ENCODE results near the gene TMEM200B. TPM values are rescaled to one million over a fixed set of nuclear protein-coding genes. Genes with fewer than 3 reads are reported as not detected.

The TMEM200B gene
- total RNA-seq, 1 experiment from 2014 or later, result 1.1 TPM

DNA sequence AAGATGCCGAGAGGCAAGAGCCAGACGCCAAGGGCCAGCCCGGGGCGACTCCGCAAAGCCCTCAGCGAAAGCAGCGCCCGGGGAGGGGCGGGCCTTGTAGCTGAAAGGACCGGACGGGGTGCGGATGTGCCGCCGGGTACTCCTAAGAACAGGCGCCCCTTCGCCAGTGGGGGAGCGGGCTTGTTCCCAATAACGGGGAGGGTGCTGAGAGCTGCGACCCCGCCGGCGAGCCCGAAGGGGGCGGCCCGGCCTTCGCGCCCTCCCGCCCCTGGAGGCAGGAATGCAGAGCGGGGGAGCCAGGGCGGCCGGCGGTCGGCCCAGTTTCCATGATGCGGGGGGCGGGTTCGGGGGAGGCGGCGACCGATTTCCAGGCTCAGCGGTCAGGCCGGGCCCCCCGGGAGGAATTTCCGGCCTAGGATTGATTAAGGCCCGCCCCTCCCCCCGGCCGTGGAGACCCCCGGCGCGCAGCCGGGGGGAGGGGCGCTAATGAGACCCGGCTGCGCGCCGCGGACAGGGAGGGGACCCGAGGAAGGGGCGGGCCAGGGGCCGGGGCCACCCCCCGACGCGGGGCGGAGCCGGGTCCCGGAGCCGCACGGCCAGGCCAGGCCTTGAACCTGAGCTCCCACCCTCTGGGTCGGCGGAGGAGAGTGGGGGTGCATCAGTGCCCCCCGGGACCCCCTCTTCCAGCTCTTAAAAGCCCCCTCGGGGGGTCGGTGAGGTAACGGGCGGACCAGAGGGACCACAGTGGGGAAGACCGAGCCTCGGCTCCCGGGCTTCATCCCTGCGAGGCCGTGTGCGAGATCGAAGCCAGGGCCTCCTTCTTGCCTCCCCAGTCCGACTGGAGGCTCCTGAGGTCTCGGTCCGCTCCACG is 898 bp upstream of the TMEM200B start:
- Histone ChIP-seq H3K27me3 (replicated peaks; ENCODE audit: insufficient read depth, low read depth, low read length, poor library complexity) (no peaks in the 10 kb centered on the region), H3K4me1 (ENCODE audit: insufficient read depth, low read length, poor library complexity, severe bottlenecking) (peaks cover 9% of the 10 kb centered on the region), H3K36me3 (ENCODE audit: insufficient read depth, low read length, poor library complexity, severe bottlenecking) (no peaks in the 10 kb centered on the region), H3K4me3 (ENCODE audit: low read depth, low read length, poor library complexity, severe bottlenecking) (peak overlapping the region; percentile 58), H3K27ac (ENCODE audit: low read depth, low read length, poor library complexity, severe bottlenecking) (peak overlapping the region; percentile 72), H3K9me3 (ENCODE audit: low read depth, low read length, poor library complexity, severe bottlenecking) (no peaks in the 10 kb centered on the region)
- BruUV-seq (replicated peaks), result no TSS peak
- DNase-seq (ENCODE audit: low spot score), result peak; percentile 81
- intact Hi-C loops (cut with micrococcal nuclease; ENCODE audit: unreplicated experiment), result loop anchor here (5.0 kb wide), 2 partner anchors 227 to 242 kb away; no protein-coding TSS in a partner anchor
- CTCF ChIA-PET, result interaction anchor here (0.6 to 1.6 kb wide), 3 partner anchors 16 to 243 kb away, joined by 3 to 7 read pairs (median 4); no protein-coding TSS in a partner anchor
- POLR2A ChIA-PET (ENCODE audit: low non-redundant PET), result interaction anchor here (0.5 to 1.0 kb wide), 3 partner anchors 16 to 55 kb away, joined by 3 to 4 read pairs (median 4); no protein-coding TSS in a partner anchor
- no peak for TF ChIP-seq EZH2 (IDR thresholded peaks at IDR 0.05; ENCODE audit: borderline replicate concordance, low read depth, low read length, poor library complexity, severe bottlenecking)
- TF ChIP-seq, protein P1, sequence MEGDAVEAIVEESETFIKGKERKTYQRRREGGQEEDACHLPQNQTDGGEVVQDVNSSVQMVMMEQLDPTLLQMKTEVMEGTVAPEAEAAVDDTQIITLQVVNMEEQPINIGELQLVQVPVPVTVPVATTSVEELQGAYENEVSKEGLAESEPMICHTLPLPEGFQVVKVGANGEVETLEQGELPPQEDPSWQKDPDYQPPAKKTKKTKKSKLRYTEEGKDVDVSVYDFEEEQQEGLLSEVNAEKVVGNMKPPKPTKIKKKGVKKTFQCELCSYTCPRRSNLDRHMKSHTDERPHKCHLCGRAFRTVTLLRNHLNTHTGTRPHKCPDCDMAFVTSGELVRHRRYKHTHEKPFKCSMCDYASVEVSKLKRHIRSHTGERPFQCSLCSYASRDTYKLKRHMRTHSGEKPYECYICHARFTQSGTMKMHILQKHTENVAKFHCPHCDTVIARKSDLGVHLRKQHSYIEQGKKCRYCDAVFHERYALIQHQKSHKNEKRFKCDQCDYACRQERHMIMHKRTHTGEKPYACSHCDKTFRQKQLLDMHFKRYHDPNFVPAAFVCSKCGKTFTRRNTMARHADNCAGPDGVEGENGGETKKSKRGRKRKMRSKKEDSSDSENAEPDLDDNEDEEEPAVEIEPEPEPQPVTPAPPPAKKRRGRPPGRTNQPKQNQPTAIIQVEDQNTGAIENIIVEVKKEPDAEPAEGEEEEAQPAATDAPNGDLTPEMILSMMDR (conservative IDR thresholded peaks at IDR 0.05; ENCODE audit: low read depth, low read length), result peak; percentile 56

DNA sequence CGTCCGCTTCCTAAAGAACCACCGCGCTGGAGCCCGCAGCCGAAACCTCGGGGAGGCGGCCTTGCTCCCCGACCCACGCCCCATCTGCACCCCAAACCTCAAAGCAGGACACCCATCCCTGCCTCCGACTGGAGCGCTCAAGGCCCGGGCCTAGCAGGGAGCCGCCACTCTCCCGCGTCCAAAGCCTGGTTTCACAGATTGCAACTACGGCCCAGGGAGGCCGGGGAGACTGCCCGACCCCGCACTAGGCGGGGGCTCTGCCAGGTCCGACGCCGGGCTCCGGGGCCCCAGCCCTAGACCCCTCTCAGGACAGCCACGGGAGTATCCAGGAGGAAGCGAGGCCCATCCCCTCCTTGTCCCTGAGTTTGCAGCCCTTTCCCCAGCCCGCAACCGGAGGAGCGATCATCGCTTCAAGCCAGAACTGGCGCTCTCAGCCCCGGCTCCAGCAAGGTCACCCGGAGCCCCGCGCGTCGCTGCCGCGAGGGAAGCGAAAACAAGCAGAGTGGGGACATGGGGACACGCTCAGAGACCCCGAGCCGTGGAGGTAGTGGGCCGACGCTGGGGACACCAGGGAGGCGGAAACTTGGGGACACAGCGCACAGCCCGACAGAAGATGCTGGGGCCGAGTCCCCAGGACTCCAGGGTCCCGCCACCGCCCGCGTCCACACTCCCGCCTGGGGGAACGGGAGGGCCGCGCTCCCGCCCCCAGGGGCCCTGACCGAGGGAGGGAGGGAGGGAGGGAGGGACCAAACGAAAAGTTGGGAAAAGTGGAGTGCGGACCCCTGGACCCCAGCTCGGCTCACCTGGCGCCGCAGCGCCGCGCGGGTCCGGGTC is 433 bp downstream of the TMEM200B start:
- CTCF ChIA-PET, result interaction anchor here (1.6 kb wide), 1 partner anchor 241 kb away, joined by 7 read pairs; no protein-coding TSS in a partner anchor
- BruUV-seq (replicated peaks), result no TSS peak
- H3K4me1 ChIP-seq (ENCODE audit: insufficient read depth, low read length, poor library complexity, severe bottlenecking), result peaks cover 9% of the 10 kb centered on the region
- H3K4me3 ChIP-seq (ENCODE audit: low read depth, low read length, poor library complexity, severe bottlenecking), result peak overlapping the region; percentile 58
- POLR2A ChIA-PET (ENCODE audit: low non-redundant PET), result no interaction called here
- no peaks in the 10 kb centered on the region for H3K9me3 ChIP-seq (ENCODE audit: low read depth, low read length, poor library complexity, severe bottlenecking)
- no peak for TF ChIP-seq EZH2 (IDR thresholded peaks at IDR 0.05; ENCODE audit: borderline replicate concordance, low read depth, low read length, poor library complexity, severe bottlenecking)
- TF ChIP-seq, protein P1 (conservative IDR thresholded peaks at IDR 0.05; ENCODE audit: low read depth, low read length), result no peak
- peaks cover 10% of the 10 kb centered on the region for H3K36me3 ChIP-seq (ENCODE audit: insufficient read depth, low read length, poor library complexity, severe bottlenecking)
- H3K27me3 ChIP-seq (replicated peaks; ENCODE audit: insufficient read depth, low read depth, low read length, poor library complexity), result no peaks in the 10 kb centered on the region
- DNase-seq (ENCODE audit: low spot score), result no peak
- no peak overlapping the region for H3K27ac ChIP-seq (ENCODE audit: low read depth, low read length, poor library complexity, severe bottlenecking)
- intact Hi-C loops (cut with micrococcal nuclease; ENCODE audit: unreplicated experiment), result loop anchor here (5.0 kb wide), 2 partner anchors 226 to 241 kb away; no protein-coding TSS in a partner anchor

DNA sequence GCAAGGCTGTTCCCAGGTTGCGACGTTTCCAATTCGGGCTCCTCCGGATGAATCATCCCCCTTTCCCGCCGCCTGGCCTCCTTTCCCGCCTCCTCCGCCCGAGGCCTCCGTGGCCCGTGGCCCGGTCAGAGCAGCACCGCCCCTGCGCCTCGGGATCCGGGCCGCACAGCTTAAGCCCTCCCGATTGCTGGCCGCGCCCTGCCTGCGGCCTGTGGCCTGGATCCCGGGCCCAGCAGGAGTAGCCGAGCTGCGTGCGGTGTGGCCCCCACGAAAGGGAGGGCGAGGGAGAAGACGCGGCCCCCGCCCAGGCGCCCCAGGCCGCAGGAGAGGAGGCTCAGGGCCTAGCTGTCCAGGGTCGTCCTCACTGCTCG is 1.0 kb downstream of the TMEM200B start:
- TF ChIP-seq, protein P1 (conservative IDR thresholded peaks at IDR 0.05; ENCODE audit: low read depth, low read length), result no peak
- TF ChIP-seq EZH2 (IDR thresholded peaks at IDR 0.05; ENCODE audit: borderline replicate concordance, low read depth, low read length, poor library complexity, severe bottlenecking), result no peak
- Histone ChIP-seq H3K36me3 (ENCODE audit: insufficient read depth, low read length, poor library complexity, severe bottlenecking) (peaks cover 14% of the 10 kb centered on the region), H3K4me3 (ENCODE audit: low read depth, low read length, poor library complexity, severe bottlenecking) (peak overlapping the region; percentile 50), H3K4me1 (ENCODE audit: insufficient read depth, low read length, poor library complexity, severe bottlenecking) (peaks cover 9% of the 10 kb centered on the region), H3K27ac (ENCODE audit: low read depth, low read length, poor library complexity, severe bottlenecking) (no peak overlapping the region), H3K9me3 (ENCODE audit: low read depth, low read length, poor library complexity, severe bottlenecking) (no peaks in the 10 kb centered on the region), H3K27me3 (replicated peaks; ENCODE audit: insufficient read depth, low read depth, low read length, poor library complexity) (no peaks in the 10 kb centered on the region)
- intact Hi-C loops (cut with micrococcal nuclease; ENCODE audit: unreplicated experiment), result loop anchor here (5.0 kb wide), 2 partner anchors 225 to 240 kb away; no protein-coding TSS in a partner anchor
- ChIA-PET POLR2A (ENCODE audit: low non-redundant PET) (interaction anchor here (0.5 kb wide), 1 partner anchor 238 kb away, joined by 4 read pairs; no protein-coding TSS in a partner anchor), CTCF (interaction anchor here (0.7 to 1.6 kb wide), 2 partner anchors 56 to 241 kb away, joined by 7 to 8 read pairs; no protein-coding TSS in a partner anchor)
- no peak for DNase-seq (ENCODE audit: low spot score)
- BruUV-seq (replicated peaks), result no TSS peak
